ENCODE results near the gene CNTN1. TPM values are rescaled to one million over a fixed set of nuclear protein-coding genes. Genes with fewer than 3 reads are reported as not detected.

The CNTN1 gene
- total and polyA plus RNA-seq, 10 of the 15 experiments (the other 5 are each of a cell fraction or from before 2014, with no cell fraction given): 0.06 to 0.14 TPM; not detected in 8

GRCh38 chr12:41049033-41049432 lies 356.8 kb downstream of the CNTN1 start:
- ChIA-PET CTCF (interaction anchor here (0.6 kb wide), 1 partner anchor 1036 kb away, joined by 3 read pairs; no protein-coding TSS in a partner anchor), SMC1A (ENCODE audit: uncharacterized antibody, unreplicated experiment) (no interaction called here), RAD21 (ENCODE audit: unreplicated experiment) (no interaction called here), POLR2A (no interaction called here)
- intact Hi-C loops (cut with micrococcal nuclease; ENCODE audit: unreplicated experiment): no loop called here
- Histone ChIP-seq H3K9ac (ENCODE audit: control insufficient read depth, insufficient read depth, low read length) (no peak overlapping the region), H3K4me1 (ENCODE audit: control insufficient read depth, insufficient read depth, low read length) (no peaks in the 10 kb centered on the region), H2AFZ (ENCODE audit: control insufficient read depth, low read depth, low read length) (no peak overlapping the region), H3K27me3 (replicated peaks in 1 of 2; ENCODE audit: control insufficient read depth in 2 of 2, insufficient read depth in 2 of 2, low read length in 1 of 2) (no peaks in the 10 kb centered on the region), H3K27ac (ENCODE audit: control insufficient read depth, insufficient read depth) (no peak overlapping the region), H3K36me3 (ENCODE audit: control insufficient read depth in 2 of 2, insufficient read depth in 2 of 2, low read length in 1 of 2) (no peaks in the 10 kb centered on the region), H3K9me3 (replicated peaks; ENCODE audit: control insufficient read depth, insufficient read depth, low read length) (no peaks in the 10 kb centered on the region), H3K79me2 (ENCODE audit: control insufficient read depth, insufficient read depth, low read length) (no peaks in the 10 kb centered on the region), H3K4me2 (ENCODE audit: control insufficient read depth, insufficient read depth) (no peak overlapping the region), H4K20me1 (ENCODE audit: control insufficient read depth, insufficient read depth) (no peaks in the 10 kb centered on the region), H3K4me3 (no peak overlapping the region)
- in situ Hi-C loops (cut with MboI): no loop called here
- no peak for FAIRE-seq
- ATAC-seq: no peak
- WGBS (ENCODE audit: insufficient coverage, insufficient replicate concordance, low lambda C conversion rate, missing lambda C conversion rate): 17% methylated on average over 2 of the region's 2 CpGs
- no peak for TF ChIP-seq SREBF2 (IDR thresholded peaks at IDR 0.05; ENCODE audit: low read length)
- no peak for TF ChIP-seq SMARCA5 (IDR thresholded peaks at IDR 0.05)
- TF ChIP-seq KLF5 (IDR thresholded peaks at IDR 0.05; ENCODE audit: partially characterized antibody): no peak
- no peak for TF ChIP-seq RBBP5 (conservative IDR thresholded peaks at IDR 0.05)
- TF ChIP-seq, protein P1, sequence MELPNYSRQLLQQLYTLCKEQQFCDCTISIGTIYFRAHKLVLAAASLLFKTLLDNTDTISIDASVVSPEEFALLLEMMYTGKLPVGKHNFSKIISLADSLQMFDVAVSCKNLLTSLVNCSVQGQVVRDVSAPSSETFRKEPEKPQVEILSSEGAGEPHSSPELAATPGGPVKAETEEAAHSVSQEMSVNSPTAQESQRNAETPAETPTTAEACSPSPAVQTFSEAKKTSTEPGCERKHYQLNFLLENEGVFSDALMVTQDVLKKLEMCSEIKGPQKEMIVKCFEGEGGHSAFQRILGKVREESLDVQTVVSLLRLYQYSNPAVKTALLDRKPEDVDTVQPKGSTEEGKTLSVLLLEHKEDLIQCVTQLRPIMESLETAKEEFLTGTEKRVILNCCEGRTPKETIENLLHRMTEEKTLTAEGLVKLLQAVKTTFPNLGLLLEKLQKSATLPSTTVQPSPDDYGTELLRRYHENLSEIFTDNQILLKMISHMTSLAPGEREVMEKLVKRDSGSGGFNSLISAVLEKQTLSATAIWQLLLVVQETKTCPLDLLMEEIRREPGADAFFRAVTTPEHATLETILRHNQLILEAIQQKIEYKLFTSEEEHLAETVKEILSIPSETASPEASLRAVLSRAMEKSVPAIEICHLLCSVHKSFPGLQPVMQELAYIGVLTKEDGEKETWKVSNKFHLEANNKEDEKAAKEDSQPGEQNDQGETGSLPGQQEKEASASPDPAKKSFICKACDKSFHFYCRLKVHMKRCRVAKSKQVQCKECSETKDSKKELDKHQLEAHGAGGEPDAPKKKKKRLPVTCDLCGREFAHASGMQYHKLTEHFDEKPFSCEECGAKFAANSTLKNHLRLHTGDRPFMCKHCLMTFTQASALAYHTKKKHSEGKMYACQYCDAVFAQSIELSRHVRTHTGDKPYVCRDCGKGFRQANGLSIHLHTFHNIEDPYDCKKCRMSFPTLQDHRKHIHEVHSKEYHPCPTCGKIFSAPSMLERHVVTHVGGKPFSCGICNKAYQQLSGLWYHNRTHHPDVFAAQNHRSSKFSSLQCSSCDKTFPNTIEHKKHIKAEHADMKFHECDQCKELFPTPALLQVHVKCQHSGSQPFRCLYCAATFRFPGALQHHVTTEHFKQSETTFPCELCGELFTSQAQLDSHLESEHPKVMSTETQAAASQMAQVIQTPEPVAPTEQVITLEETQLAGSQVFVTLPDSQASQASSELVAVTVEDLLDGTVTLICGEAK (IDR thresholded peaks at IDR 0.05; ENCODE audit: borderline replicate concordance): no peak
- TF ChIP-seq IRF5 (IDR thresholded peaks at IDR 0.05; ENCODE audit: borderline replicate concordance): no peak
- TF ChIP-seq ZSCAN29 (IDR thresholded peaks at IDR 0.05): no peak
- TF ChIP-seq SP1 (IDR thresholded peaks at IDR 0.05; ENCODE audit: low read depth, low read length): no peak
- TF ChIP-seq ZNF217 (IDR thresholded peaks at IDR 0.05): no peak
- TF ChIP-seq SKIL (IDR thresholded peaks at IDR 0.05; ENCODE audit: low read depth, poor library complexity, severe bottlenecking): no peak
- no peak for TF ChIP-seq NBN (IDR thresholded peaks at IDR 0.05)
- no peak for TF ChIP-seq IKZF2 (IDR thresholded peaks at IDR 0.05)
- no peak for TF ChIP-seq NRF1 (conservative IDR thresholded peaks at IDR 0.05; ENCODE audit: low read depth, low read length)
- no peak for TF ChIP-seq RFX5 (IDR thresholded peaks at IDR 0.05; ENCODE audit: low read depth, low read length)
- no TSS peak for BruUV-seq (replicated peaks)
- no peak for DNase-seq (ENCODE audit: low read depth, low spot score)
